Bone marrow (tissue), 2 donors: Measurements from ENCODE around the gene ASXL2.

ENCODE experiments used
- DNase-seq, 2 donors: peaks; one replicate each; lab custom pipeline; 2025; lab: John Stamatoyannopoulos, UW

ASXL2 gene

DNA sequence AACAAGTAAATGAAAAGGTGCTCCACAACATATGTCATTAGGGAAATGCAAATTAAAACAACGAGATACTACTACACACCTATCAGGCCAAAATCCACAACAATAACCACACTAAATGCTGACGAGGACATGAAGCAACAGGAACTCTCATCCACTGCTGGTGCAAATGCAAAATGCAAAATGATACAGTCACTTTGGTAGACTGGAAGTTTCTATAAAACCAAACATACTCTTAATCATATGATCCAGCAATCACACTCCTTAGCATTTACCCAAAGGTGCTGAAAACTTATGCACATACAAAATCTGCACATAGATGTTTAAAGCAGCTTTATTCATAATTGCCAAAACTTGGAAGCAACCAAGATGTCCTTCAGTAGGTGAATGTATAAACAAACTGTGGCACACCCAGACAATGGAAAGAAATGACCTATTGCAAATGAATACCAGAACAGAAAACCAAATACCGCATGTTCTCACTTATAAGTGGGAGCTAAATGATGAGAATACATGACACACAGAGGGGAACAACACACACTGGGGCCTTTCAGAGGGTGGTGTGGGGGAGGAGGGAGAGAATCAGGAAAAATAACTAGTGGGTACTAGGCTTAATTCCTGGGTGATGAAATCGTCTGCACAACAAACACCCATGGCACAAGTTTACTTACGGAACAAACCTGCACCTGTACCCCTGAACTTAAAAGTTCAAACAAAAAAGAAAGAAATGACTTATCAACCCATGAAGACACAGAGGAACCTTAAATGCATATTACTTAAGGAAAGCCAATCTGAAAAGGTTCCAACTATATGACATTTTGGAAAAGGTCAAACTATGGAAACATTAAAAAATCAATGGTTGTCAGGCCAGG is 80.4 kb downstream of the ASXL2 start:
- DNase-seq = no peak

DNA sequence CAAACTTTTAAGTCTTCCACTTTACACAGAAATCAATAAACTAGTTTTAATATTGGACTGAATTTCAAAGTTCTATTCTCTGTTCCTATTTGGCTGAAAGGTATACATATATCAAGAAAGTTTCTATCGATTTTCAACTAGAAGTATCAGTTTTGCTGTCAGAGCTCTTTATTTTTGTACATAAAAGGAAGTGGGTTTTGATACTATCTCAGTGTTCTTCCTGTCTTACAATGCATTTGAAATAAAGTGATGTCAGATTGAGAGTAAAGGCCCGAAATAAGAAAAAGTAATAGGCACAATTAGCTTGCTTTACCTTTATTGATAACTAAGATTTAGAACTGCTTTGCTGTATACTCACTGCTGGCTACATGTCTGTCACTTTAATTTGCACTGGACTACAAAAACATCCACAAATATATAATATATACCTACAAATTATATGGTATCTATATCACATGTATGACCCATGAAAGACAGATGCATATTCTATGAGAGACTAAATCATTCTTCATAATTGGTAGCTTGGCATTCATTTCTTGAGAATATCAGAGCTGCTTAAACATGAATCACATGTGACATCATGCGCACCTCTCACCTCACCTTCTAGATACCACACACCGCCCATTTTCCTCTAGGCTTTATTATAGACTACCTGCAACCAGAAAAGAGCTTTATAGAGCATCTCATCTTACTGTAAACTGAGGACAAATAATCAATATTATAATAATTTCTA is 83.6 kb downstream of the ASXL2 start:
- peak in 1 of 2 donors; percentile 21 for DNase-seq

DNA sequence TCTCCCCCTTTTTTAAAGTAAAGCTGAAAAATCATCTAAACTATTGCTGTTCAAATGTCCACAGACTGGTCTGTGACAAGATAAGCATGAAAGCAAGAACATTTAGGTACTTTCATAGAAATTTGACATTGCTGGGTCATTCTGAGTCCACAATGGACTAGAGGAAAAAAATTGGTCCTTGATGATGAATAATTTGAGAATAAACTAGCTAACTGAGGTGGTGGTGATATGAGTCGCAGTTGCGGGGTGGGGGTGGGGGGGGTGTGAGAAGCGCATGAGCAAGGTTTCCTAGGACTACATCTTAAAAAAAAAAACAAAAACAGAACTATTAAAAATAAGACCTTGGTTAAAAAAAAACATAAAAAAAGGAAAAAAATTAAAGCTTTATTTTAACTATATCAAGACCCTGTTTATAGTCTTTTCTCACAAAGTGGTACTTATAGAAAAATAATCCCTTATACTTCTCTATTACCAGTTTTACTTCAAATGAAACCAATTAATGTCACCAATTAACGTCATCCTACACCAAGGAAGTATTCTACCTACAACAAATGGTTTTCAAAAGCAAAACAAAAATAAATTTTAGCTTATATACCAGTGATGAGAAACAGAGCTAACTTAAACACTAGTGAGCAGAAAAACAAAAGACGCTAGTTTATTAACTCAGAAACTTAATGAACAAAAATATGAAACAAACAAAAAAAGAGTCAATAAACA is 88.1 kb downstream of the ASXL2 start:
- DNase-seq = no peak

DNA sequence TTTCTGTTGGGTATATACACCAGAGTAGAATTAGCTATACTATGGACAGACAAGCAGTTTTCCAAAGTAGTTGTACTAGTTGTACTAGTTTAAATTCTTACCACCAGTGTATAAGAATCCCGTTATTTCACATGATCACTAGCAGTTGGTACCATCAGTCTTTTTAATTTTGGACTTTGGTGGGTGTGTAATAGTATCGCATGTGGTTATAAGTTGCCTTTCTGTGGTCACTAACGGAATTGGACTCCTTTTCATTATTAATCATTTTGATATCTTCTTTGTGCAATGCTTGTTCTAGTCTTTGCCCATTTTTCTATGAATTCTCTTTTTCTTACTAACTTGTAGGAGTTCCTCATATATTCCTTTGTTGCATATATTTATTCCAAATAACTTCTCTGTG is 89.8 kb downstream of the ASXL2 start:
- no peak for DNase-seq

DNA sequence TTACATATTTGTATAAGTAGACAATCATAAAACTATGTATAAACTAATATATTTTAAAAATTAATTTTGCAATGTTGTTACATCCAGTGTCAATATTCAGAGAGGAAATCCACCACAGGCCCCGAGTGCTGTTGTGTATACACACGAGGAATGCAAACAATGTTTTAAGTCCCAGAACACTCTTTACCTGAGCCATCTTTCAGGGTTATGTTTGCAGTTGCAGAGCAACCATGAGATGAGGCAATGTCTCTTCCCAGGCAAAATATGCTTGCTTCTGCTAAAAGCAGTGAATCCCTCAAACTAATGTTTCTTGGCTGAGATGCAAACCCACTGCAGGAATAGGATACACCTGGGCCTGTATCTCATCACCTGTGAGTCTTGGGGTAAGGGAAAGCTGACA is 91.3 kb downstream of the ASXL2 start:
- DNase-seq = no peak

DNA sequence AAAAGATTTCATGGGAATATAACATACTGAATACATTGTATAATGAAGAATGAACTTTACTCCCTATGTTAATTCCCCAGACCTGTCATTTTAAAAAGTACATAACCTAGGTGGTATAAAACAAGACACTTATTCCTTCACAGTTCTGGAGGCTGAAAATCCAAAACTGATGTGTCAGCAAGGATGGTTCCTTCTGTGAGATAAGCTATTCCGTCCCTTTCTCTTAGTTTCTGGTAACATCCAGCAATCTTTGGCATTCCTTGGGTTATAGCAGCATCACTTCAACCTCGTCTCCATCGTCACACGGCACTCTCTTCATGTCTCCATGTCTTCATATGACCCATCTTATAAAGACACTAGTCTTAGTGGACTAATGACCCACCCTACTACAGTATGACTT is 93.9 kb downstream of the ASXL2 start:
- DNase-seq = no peak

DNA sequence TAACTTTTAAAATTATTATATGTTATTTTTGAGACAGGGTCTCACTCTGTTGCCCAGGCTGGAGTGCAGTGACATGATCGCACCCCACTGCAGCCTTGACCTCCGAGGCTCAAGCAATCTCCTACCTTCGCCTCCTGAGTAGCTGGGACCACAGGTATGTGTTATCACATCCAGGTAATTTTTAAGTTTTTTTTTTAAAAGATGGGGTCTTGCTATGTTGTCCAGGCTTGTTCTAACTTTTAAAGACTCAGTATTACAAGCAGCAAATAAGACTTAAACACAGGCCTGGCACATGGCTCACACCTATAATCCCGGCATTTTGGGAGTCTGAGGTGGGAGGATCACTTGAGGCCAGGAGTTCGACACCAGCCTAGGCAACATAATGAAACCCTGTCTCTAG is 101.2 kb downstream of the ASXL2 start:
- no peak for DNase-seq

DNA sequence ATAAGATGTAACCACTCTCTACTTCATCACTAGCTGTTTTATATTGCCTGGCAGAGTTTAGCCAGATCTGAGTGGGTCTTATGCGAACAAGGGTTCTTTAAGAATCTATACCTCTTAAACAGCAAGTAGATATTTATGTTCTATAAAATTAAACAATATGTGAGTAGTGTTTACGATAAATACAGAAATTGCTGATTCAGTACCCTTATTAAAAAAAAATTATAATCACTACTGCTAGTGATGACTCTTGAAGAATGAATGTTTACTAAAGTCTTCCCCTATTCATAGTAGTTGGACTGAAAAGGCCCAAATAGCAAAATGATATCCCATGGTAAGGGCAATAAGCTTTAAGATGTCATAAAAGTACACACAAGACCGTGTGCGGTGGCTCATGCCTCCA is 106.2 kb downstream of the ASXL2 start:
- no peak for DNase-seq

DNA sequence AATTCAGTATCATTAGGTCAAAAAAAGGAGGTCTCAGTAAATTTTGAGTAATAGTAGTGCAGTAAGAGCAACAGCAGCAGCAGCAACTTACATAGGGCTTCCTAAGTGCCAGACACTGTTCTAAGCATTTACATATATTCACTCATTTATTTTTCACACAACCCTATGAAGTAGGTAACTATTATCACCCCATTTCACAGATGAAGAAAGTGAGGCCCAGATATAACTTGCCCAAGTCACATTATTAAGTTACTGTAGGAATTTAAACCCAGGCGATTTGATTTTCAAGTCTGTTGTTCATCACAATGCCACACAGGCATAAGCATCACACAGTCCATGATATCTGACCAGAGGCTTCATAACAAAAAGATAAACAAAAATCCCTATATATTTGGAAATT is 114.7 kb downstream of the ASXL2 start:
- no peak for DNase-seq

DNA sequence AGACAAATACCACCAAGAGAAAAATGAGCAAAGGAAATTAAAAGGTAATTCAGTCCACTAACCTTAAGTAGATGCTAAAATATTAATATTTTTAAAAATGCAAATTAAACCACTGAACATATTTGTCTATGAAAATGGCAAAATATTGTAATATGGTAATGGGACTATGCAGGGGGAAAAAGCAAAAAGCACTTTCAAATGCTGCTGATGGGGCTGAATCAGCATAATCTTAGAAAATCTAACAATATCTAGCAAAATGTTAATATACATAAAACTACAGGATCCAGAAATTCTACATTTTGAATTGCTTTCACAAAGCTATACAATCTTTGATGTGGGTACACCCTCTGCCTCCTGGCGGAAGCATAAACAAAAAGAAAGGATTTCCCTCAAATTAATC is 118.0 kb downstream of the ASXL2 start:
- DNase-seq = no peak

DNA sequence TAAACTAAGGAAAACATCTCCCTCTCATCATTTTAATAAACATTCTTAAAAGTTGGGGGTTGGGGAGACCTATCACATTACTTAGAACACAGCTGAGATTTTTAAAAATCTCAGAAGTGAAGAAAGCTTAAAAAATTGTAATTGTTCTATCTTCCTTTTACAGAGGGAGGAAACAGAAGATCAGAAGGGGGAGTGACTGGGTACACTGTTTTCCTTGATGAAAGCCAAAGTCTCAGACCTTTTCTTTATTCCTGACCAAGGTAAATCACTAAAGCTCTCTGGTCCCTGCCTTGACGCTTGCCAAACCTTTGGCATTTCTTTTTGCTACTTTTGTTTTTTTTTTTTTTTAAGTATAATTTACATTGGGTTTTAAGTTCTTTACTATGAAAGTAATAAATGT is 119.9 kb downstream of the ASXL2 start:
- no peak for DNase-seq

DNA sequence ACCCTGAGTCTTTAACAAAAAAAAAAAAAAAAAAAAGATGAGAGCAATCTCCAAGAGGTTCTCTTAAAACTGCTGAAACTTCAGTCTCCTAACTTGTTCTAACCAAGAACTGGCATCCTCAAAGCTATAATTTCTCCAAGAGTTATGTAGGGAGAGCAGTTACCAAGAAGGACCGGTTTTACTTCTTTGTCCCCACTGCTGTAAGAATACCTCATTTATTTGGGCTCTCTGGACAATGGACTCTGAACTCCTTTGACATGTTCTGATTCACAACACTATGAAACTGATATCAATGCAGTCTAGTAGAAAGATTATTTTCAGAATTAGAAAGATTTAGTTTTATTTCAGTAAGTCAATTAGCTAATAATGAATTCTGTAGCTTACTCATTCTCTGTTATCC is 120.4 kb downstream of the ASXL2 start:
- DNase-seq = no peak

DNA sequence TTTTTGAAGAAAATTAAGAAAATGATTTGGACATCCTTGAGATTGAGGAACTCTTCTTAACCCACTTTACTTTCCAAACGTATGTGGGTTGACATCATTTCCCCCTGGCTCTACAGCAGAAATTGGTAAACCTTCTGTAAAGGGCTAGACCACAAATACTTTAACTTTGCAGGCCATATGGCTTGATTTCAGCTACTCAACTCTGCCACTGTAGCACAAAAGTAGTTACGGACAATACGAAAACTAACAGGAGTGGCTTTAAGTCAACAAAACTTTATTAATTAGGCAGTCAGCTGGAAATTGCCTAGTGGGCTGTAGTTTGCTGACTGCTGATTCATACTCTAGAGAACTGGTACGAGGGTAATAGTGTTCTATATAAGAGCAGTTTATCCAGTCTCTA is 121.8 kb downstream of the ASXL2 start:
- no peak for DNase-seq

DNA sequence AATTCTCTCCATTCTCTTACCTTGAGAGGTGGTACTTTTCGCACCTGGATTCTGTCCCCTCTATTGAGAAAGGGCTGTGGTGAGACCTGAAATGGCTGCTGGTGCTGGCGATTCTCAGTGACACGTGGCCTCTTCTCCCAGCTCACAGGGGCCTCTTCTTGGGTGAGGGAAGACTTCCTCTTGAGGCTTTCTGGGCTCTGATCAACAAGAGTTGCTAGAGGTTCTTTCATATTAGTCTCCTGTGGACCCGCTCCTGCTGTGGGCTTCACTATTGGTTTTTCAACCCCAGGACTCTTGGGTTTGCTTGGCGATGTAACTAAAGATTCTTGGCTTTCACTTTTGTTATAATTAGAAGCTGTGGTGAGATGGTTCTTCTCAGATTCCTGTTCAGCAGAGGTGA is 128.6 kb downstream of the ASXL2 start:
- no peak for DNase-seq

DNA sequence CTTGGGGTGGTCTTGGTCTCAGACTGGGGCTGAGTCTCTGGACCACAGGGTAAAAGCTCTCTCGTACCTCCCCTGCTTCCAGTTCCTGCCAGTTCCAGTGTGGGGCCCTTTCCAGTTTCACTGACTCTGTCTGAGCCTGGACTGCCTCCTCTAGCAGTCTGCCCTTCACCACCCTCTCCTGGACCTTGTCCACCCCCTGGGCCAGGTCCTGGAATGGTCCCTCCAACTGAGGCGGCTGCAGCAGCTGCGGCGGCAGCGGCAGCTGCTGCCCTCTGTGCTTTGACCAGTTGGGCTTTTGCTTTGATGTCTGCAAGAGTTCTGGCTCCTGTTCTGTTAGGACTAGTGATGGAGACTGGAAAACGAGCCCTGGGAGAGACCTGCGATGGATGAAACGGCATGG is 134.2 kb downstream of the ASXL2 start:
- DNase-seq = no peak

DNA sequence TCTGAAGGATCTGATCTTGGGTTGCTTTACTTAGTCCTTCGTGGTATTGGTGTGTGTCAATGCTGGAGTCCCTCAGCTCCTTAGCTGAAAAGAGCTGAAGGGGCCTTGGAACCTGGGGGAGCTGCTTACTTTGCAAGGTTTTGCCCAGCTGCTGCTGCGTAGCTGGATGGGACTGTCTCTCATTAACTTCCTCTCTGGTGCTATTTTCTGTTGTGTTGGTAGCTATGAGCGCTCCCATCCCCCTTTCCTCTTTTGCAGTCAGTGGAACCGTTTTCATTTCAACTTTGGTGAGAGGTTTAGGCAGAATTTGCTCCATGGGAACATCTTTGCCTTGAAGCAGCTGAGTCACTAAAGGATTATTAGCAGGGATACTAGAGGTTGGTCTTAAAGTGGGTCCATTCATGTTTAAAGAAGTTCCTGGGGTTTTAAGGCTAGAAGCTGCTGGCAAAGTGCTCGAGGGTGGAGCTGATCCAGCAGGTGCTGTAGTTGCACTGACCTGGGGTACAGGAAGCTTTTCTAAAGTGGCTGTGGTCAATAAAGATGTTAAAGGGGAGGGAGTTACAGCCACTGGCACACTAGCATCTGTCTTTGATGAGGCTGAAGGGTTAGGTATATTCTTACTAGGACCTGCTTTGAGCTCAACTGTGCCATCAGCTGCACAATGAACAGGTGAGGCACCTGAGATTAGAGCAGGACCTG is 135.0 kb downstream of the ASXL2 start:
- DNase-seq = peak in 1 of 2 donors; percentile 85

DNA sequence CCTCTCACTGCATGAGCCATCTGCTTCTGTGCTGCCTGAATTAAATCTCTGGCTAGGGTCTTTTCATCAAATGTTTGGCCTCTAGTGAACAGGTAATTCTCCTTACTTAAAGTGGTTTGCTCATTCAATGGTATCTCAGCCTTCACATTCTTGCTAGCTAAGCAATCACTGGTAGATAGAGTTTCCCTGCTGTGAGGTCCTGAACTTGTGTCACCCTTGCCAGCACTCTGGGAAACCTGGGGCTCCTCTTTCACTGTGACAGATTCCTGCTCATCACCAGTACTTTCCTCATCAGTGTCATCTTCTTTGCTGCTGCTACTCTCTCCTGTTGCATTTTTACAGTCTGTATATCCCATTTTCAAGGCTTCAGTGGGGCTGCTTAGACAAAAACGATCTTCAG is 135.8 kb downstream of the ASXL2 start:
- DNase-seq = no peak

DNA sequence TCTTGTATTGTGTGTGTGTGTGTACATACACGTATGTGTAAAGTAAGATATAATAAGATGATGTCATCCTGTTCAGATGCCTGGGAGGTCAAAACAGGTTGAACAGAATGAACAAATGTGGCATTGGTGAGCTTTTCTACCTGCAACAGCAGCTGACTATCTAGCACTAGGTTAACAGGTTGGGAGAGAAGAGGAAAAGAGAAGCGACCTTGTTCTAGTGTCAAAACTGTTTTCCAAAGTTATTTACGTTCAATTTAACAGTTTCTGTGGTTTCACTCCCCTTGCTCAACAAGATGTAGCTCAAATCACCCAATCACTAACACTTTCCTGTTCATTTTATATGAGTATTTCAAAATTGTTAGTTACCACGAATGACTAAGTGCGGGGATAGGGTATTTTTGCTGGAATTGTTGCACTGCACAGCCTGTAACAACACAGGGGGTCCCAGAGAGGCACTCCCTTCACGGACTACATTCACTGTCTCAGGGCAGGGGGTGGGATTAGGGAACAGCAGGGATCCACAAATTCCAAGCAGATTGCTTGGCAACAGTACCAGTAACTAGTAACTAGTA is 137.4 kb downstream of the ASXL2 start:
- peak in 1 of 2 donors; percentile 24 for DNase-seq

DNA sequence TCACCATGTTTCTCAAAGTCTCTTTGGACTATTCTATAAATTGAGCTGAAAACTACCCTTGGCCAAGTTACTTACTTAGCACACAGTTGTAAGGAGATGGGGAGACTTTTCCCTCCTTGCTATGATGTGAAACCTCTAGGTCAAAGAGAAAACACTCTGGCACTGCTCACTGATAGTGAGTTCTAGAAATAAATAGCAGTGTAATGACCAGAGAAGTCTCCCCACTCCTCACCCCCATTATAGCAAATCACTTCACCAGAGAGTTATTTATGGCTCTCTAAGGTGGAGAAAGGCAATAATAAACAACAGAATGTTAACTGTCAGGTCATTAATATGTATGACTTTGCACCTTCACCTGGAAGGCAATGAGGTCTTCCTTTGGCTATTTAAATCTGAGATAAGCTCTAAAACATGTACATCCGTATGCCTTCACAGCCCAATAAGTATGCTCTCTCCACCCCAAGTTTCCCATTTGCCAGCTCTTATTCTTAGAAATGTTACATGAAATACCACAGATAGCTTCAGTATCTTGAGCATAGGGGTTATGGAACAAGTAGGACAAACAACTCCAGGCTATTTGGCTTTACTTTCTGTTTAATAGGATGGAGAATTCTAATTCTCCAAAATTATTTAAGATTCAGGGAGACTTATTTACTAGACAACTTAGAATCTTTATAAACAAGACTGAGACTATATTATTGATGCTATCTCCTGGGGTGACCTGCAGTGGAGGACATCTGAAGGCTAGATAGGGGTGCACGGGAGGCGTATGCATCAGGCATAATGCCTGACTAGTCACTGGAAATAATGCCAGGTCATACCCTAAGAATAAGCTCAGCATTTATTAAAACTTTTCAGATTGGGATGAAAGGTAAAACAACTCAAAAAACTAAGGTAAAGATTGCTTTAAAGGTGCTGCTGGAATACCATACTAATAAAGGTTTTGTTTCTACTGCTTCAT is 139.6 kb downstream of the ASXL2 start:
- DNase-seq = no peak

DNA sequence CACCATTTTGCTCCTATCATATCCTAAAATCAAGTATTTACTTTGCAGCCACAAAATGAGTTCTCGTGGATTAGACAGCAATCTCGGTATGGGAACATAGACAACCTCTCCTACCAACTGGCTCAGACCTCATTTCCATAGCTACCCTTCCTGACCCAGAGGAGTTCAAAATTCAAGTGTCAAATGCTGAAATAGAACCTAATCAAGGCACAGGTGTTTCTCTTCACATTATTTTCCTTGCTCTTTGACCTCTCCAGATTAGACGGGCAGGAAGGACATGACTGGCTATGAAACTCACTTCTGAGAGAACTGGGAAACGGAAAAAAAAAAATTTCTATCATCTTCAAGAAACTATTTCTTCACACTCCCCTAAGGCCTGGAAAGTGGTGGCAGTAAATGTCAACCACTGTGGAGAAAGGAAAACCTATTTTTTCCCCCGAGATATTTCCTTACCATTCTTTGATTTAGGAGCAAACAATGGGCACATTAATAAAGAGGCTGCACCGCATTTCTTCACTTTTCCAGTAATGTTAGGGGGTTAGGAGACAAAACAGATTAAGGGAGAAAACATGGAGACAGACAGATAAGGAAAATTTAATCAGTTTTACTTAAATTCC is 141.3 kb downstream of the ASXL2 start:
- DNase-seq = no peak
